Tibial nerve (tissue), 4 donors: ENCODE results near the gene PRDM2. TPM values are rescaled to one million over a fixed set of nuclear protein-coding genes. Genes with fewer than 3 reads are reported as not detected.

Source experiments
- DNase-seq, 2 donors: peaks; one replicate each; pipeline ENCODE4 v3.0.0-alpha.2; 2019; ENCODE audit warnings: low spot score in 2 of 2
- H3K27ac ChIP-seq, 4 donors: fragments of 200-600 bp; sonication (generic) in 3 of 4; one replicate each; pipeline ENCODE4 v1.5.1; 2017 to 2019; ENCODE audit warnings: mild to moderate bottlenecking in 1 of 4
- H3K27me3 ChIP-seq, 2 donors: fragments of 200-600 bp; sonication (generic) in 1 of 2; one replicate each; pipeline versions ENCODE4 v1.5.1 to v1.6.0; 2017 to 2019
- H3K36me3 ChIP-seq, 3 donors: fragments of 200-600 bp; sonication (generic); one replicate each; pipeline ENCODE4 v1.5.1; 2018 to 2019
- H3K4me1 ChIP-seq, 4 donors: fragments of 200-600 bp; sonication (generic) in 3 of 4; one replicate each; pipeline ENCODE4 v1.5.1; 2017 to 2019
- H3K4me3 ChIP-seq, 4 donors: fragments of 200-600 bp; sonication (generic) in 3 of 4; one replicate each; pipeline ENCODE4 v1.5.1; 2017 to 2019; ENCODE audit warnings: mild to moderate bottlenecking in 1 of 4, moderate library complexity in 1 of 4
- H3K9me3 ChIP-seq, 4 donors: fragments of 200-600 bp; sonication (generic) in 3 of 4; one replicate each; pipeline ENCODE4 v1.5.1; 2017 to 2019
- EP300 ChIP-seq, 2 donors: sonication (generic); formaldehyde crosslinking; IDR thresholded peaks; one replicate each; pipeline ENCODE4 v1.6.1; 2017; ENCODE audit warnings: antibody characterized with exemption in 2 of 2, mild to moderate bottlenecking in 1 of 2
- POLR2A ChIP-seq, 2 donors: fragments of 450-650 bp; IDR thresholded peaks; one replicate each; pipeline ENCODE4 v1.6.1; 2017; ENCODE audit warnings: antibody characterized with exemption in 2 of 2, mild to moderate bottlenecking in 2 of 2, moderate library complexity in 2 of 2
- WGBS, 2 donors: methylation state at CpG; one replicate each; pipeline ENCODE4 v1.1.5; 2018; 5-methylcytosine and 5-hydroxymethylcytosine counted together
- small RNA-seq: library from RNA; depleted of rRNA; stranded (forward); fragments of <200 nt; gene quantifications from one replicate; pipeline ENCODE3, GENCODE V24; 2016
- total RNA-seq, 4 donors: library from RNA; depleted of rRNA; stranded (reverse); fragments of >200 nt; gene quantifications; one replicate each; pipeline ENCODE4 v1.1.0, GENCODE V29; 2016
- TF ChIP-seq, protein P1 (sequence below), 5 experiments: fragments of 200-600 bp in 3 of 5; fragments of 450-650 bp in 2 of 5; sonication (generic) in 3 of 5; IDR thresholded peaks; one replicate each; pipeline ENCODE4 v1.5.1; 2016 to 2019; ENCODE audit warnings: antibody characterized with exemption in 5 of 5, mild to moderate bottlenecking in 3 of 5, moderate library complexity in 2 of 5

PRDM2 gene
- total RNA-seq, 4 donors from 2014 or later, result 26.4 to 48.8 (median 46.5) TPM

DNA sequence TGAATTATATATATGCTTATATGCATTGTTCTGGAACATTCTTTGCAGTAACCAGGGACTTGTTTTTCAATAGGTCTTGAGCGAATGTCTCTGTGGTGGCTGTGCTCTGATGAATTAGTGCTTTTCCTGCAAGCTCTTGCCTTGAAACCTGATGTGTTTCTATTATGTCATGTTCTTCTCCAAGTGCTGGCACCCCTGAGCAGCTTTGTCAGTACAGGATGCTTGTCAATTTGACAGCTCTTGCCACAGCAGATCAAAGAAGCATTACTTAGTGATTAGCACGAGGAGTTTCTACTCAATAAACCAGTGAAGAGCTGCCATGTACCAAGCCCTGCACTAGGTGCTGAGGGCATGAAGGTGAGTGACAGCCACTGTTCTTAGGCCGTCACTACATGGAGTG lies 171.9 kb downstream of the PRDM2 start:
- no peak for DNase-seq
- H3K4me1 ChIP-seq, result no peaks in the 10 kb centered on the region
- no peaks in the 10 kb centered on the region for H3K27me3 ChIP-seq
- no peaks in the 10 kb centered on the region for H3K36me3 ChIP-seq
- TF ChIP-seq, protein P1, sequence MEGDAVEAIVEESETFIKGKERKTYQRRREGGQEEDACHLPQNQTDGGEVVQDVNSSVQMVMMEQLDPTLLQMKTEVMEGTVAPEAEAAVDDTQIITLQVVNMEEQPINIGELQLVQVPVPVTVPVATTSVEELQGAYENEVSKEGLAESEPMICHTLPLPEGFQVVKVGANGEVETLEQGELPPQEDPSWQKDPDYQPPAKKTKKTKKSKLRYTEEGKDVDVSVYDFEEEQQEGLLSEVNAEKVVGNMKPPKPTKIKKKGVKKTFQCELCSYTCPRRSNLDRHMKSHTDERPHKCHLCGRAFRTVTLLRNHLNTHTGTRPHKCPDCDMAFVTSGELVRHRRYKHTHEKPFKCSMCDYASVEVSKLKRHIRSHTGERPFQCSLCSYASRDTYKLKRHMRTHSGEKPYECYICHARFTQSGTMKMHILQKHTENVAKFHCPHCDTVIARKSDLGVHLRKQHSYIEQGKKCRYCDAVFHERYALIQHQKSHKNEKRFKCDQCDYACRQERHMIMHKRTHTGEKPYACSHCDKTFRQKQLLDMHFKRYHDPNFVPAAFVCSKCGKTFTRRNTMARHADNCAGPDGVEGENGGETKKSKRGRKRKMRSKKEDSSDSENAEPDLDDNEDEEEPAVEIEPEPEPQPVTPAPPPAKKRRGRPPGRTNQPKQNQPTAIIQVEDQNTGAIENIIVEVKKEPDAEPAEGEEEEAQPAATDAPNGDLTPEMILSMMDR (IDR thresholded peaks at IDR 0.05), result no peak
- TF ChIP-seq POLR2A (IDR thresholded peaks at IDR 0.05) (no peak), EP300 (IDR thresholded peaks at IDR 0.05) (no peak)
- H3K9me3 ChIP-seq, result peaks cover 0 to 5% (median 0%) of the 10 kb centered on the region in 4 donors
- 90 to 91% methylated on average over 3 of the region's 3 CpGs for WGBS, 2 donors
- no peak overlapping the region for H3K4me3 ChIP-seq
- no peak overlapping the region for H3K27ac ChIP-seq

DNA sequence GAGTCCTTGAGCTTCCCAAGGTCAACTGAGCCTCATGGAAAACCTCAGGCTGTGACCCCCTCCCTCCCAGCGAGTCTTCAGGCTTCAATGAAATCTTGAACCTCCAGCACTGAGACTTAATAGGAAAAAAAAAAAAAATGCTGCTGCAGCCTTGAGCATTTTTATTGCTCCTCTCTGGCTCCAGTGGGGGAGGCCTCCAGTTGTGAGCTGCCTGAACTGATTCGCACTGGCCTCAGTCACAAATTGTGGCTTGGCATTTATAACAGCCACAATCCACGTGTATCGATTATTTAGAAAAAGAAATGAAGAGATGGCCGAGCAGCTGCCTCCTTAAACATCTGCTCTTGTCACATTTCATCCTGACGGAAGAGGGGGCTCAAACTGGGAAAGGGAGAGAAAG lies 173.0 kb downstream of the PRDM2 start:
- Histone ChIP-seq H3K27me3 (no peaks in the 10 kb centered on the region), H3K4me3 (no peak overlapping the region), H3K36me3 (no peaks in the 10 kb centered on the region), H3K27ac (no peak overlapping the region), H3K4me1 (no peaks in the 10 kb centered on the region), H3K9me3 (peaks cover 0 to 5% (median 0%) of the 10 kb centered on the region in 4 donors)
- no peak for DNase-seq
- 48 to 54% methylated on average over 6 of the region's 6 CpGs for WGBS, 2 donors
- TF ChIP-seq POLR2A (IDR thresholded peaks at IDR 0.05) (no peak), EP300 (IDR thresholded peaks at IDR 0.05) (no peak)
- TF ChIP-seq, protein P1 (IDR thresholded peaks at IDR 0.05), result no peak

Small RNAs within 50 kb of the gene (small RNA-seq; reads per million reads assigned to genes)
- gene RF00564, result not detected

Other genes with a start within 250 kb of the PRDM2 start
- gene LRRC38, start 186.2 kb upstream of the PRDM2 start, total RNA-seq, result 1 to 10 TPM in 1 of 4 donors, under 1 TPM in 2, not detected in 1; 0.39 to 1.7 (median 0.87) TPM
- gene PDPN, start 116.4 kb upstream of the PRDM2 start, total RNA-seq, result 10 to 100 TPM; 16.2 to 25.7 (median 21.2) TPM